GM23248 (cell line): ENCODE results near the gene ADCY7.

Experiments used
- EZH2 ChIP-seq: fragments of 200-600 bp; sonication (generic); IDR thresholded peaks from 2 replicates; pipeline ENCODE4 v1.6.1; 2018; ENCODE audit warnings: antibody characterized with exemption, mild to moderate bottlenecking; ENCODE audit not compliant: insufficient read depth, poor library complexity, severe bottlenecking
- EZH2phosphoT487 ChIP-seq: fragments of 200-600 bp; sonication (generic); IDR thresholded peaks from 2 replicates; pipeline ENCODE4 v1.6.1; 2018; ENCODE audit warnings: antibody characterized with exemption, moderate library complexity, mild to moderate bottlenecking, low read depth; ENCODE audit not compliant: insufficient read depth

GRCh38 chr16:50316102-50316847, 49.9 kb downstream of the ADCY7 start:
- no peak for TF ChIP-seq EZH2
- no peak for TF ChIP-seq EZH2phosphoT487
